ENCODE data around the gene L3MBTL4. TPM values are rescaled to one million over a fixed set of nuclear protein-coding genes. Genes with fewer than 3 reads are reported as not detected.

The L3MBTL4 gene
- total and polyA plus RNA-seq, 7 donors: 1.2 to 5.7 (median 3.4) TPM

DNA sequence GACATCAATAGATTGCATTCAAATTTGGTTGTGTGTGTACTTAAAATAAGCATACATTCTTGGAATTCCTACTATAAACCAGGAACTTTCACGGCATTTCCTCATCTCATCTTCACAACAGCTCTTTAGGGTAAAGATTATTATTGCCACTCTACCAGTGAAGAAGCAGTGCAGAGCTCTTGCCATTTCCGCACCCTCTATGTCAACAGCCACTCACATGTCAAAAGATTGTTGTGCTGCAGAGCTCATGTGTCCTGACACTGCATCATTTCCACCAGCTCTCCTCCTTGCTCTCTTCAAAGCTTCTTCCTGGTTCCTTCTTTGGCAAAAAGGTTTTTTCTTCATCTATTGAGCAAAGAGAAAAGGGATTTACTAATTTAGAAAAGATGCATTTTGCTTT is 26.5 kb upstream of the L3MBTL4 start:
- no peak for DNase-seq
- no peaks in the 10 kb centered on the region for H3K27me3 ChIP-seq
- no peaks in the 10 kb centered on the region for H3K4me1 ChIP-seq
- no peak overlapping the region for H3K27ac ChIP-seq
- H3K9me3 ChIP-seq: no peaks in the 10 kb centered on the region
- H3K36me3 ChIP-seq: no peaks in the 10 kb centered on the region
- TF ChIP-seq POLR2AphosphoS5 (IDR thresholded peaks at IDR 0.05) (no peak), POLR2A (IDR thresholded peaks at IDR 0.05) (no peak)
- TF ChIP-seq, protein P1, sequence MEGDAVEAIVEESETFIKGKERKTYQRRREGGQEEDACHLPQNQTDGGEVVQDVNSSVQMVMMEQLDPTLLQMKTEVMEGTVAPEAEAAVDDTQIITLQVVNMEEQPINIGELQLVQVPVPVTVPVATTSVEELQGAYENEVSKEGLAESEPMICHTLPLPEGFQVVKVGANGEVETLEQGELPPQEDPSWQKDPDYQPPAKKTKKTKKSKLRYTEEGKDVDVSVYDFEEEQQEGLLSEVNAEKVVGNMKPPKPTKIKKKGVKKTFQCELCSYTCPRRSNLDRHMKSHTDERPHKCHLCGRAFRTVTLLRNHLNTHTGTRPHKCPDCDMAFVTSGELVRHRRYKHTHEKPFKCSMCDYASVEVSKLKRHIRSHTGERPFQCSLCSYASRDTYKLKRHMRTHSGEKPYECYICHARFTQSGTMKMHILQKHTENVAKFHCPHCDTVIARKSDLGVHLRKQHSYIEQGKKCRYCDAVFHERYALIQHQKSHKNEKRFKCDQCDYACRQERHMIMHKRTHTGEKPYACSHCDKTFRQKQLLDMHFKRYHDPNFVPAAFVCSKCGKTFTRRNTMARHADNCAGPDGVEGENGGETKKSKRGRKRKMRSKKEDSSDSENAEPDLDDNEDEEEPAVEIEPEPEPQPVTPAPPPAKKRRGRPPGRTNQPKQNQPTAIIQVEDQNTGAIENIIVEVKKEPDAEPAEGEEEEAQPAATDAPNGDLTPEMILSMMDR (IDR thresholded peaks at IDR 0.05): no peak
- 41 to 66% methylated on average over 2 of the region's 2 CpGs for WGBS, 2 donors
- H3K4me3 ChIP-seq: no peak overlapping the region
- intact Hi-C loops (cut with DNase I): no loop called here

- Histone ChIP-seq H3K36me3 (no peaks in the 10 kb centered on the region), H3K9me3 (no peaks in the 10 kb centered on the region), H3K27ac (no peak overlapping the region), H3K4me1 (no peaks in the 10 kb centered on the region), H3K4me3 (no peak overlapping the region), H3K27me3 (no peaks in the 10 kb centered on the region)
- intact Hi-C loops (cut with DNase I): no loop called here
- no peak for DNase-seq
- WGBS, 2 donors: 83 to 87% methylated on average over 13 of the region's 13 CpGs
- TF ChIP-seq, protein P1 (IDR thresholded peaks at IDR 0.05): no peak
- TF ChIP-seq EP300 (IDR thresholded peaks at IDR 0.05) (no peak), POLR2A (IDR thresholded peaks at IDR 0.05) (no peak), POLR2AphosphoS5 (IDR thresholded peaks at IDR 0.05) (no peak)
Observed at GRCh38 chr18:6437937-6438818, 23.5 kb upstream of the L3MBTL4 start.

GRCh38 chr18:6435731-6436130 is 21.0 kb upstream of the L3MBTL4 start:
- TF ChIP-seq POLR2A (IDR thresholded peaks at IDR 0.05): no peak
- TF ChIP-seq, protein P1 (IDR thresholded peaks at IDR 0.05): no peak
- TF ChIP-seq EP300 (IDR thresholded peaks at IDR 0.05): no peak
- no peak for TF ChIP-seq POLR2AphosphoS5 (IDR thresholded peaks at IDR 0.05)
- Histone ChIP-seq H3K27me3 (no peaks in the 10 kb centered on the region), H3K4me1 (no peaks in the 10 kb centered on the region), H3K9me3 (no peaks in the 10 kb centered on the region), H3K27ac (no peak overlapping the region), H3K36me3 (no peaks in the 10 kb centered on the region), H3K4me3 (no peak overlapping the region)
- intact Hi-C loops (cut with DNase I): no loop called here
- DNase-seq: no peak
- WGBS, 2 donors: 21 to 57% methylated on average over 1 of the region's 1 CpG

GRCh38 chr18:6434987-6435709 is 20.4 kb upstream of the L3MBTL4 start:
- WGBS, 2 donors: 64 to 66% methylated on average over 6 of the region's 6 CpGs
- intact Hi-C loops (cut with DNase I): no loop called here
- Histone ChIP-seq H3K4me3 (no peak overlapping the region), H3K36me3 (no peaks in the 10 kb centered on the region), H3K4me1 (no peaks in the 10 kb centered on the region), H3K9me3 (no peaks in the 10 kb centered on the region), H3K27me3 (no peaks in the 10 kb centered on the region), H3K27ac (no peak overlapping the region)
- DNase-seq: no peak
- TF ChIP-seq POLR2AphosphoS5 (IDR thresholded peaks at IDR 0.05) (no peak), POLR2A (IDR thresholded peaks at IDR 0.05) (no peak), EP300 (IDR thresholded peaks at IDR 0.05) (no peak)
- TF ChIP-seq, protein P1 (IDR thresholded peaks at IDR 0.05): no peak

Data from sigmoid colon (tissue), 7 donors.